Epithelial cell of esophagus (primary cell): ENCODE results near the gene NOXO1.
"Not testable (repeated sequence)": the region's sequence is repeated elsewhere in the genome, so short reads cannot be mapped to it uniquely, and the experiment has no call there.

ENCODE experiments used
- DNase-seq: peaks from one replicate; pipeline ENCODE4 v3.0.0; 2010; ENCODE audit warnings: low read depth
- H3K4me3 ChIP-seq: 2 replicates; pipeline ENCODE4 v1.5.1; 2011; ENCODE audit warnings: mild to moderate bottlenecking, low read length, control low read depth
- TF ChIP-seq, protein P1 (sequence below): IDR thresholded peaks from 2 replicates; pipeline ENCODE4 v1.5.1; 2011; ENCODE audit warnings: low read depth, mild to moderate bottlenecking, low read length, control low read depth, inconsistent platforms; ENCODE audit not compliant: insufficient read depth; ENCODE audit errors: missing control alignments

Gene NOXO1

DNA sequence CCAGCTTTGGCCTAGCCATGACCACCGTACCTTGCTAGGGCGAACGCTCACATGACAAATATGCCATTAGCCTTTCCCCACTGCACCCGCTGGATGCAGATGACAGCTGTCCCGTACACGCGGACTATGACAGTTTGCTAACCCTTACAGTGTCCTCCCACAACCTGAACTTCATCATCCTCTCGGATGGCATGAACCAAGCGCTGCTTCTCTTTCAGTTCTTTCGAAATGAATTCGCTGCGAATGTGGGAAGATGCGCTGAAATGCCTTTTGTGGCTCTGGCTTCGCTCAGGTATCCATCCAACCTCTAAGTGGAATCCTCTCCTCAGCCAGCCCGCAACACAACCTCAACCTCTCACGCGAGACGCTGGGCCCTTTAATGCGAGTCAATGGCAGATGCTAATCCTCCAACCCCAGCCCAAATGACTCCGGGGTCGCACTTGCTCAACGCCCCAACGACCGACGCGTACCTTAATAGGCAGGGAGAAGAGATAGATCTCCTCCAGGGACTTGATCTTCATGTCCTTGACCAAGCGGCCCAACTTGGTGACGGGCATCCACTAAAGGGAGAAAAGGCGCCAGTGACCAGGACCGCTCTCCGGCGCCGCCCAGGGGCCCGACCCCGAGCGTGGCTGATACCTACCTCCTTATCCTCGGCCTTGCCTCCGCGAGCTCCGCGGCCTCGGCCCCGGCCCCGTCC lies 17.3 kb downstream of the NOXO1 start:
- no peak for DNase-seq
- TF ChIP-seq, protein P1, sequence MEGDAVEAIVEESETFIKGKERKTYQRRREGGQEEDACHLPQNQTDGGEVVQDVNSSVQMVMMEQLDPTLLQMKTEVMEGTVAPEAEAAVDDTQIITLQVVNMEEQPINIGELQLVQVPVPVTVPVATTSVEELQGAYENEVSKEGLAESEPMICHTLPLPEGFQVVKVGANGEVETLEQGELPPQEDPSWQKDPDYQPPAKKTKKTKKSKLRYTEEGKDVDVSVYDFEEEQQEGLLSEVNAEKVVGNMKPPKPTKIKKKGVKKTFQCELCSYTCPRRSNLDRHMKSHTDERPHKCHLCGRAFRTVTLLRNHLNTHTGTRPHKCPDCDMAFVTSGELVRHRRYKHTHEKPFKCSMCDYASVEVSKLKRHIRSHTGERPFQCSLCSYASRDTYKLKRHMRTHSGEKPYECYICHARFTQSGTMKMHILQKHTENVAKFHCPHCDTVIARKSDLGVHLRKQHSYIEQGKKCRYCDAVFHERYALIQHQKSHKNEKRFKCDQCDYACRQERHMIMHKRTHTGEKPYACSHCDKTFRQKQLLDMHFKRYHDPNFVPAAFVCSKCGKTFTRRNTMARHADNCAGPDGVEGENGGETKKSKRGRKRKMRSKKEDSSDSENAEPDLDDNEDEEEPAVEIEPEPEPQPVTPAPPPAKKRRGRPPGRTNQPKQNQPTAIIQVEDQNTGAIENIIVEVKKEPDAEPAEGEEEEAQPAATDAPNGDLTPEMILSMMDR: no peak
- peak overlapping the region; percentile 63 for H3K4me3 ChIP-seq

DNA sequence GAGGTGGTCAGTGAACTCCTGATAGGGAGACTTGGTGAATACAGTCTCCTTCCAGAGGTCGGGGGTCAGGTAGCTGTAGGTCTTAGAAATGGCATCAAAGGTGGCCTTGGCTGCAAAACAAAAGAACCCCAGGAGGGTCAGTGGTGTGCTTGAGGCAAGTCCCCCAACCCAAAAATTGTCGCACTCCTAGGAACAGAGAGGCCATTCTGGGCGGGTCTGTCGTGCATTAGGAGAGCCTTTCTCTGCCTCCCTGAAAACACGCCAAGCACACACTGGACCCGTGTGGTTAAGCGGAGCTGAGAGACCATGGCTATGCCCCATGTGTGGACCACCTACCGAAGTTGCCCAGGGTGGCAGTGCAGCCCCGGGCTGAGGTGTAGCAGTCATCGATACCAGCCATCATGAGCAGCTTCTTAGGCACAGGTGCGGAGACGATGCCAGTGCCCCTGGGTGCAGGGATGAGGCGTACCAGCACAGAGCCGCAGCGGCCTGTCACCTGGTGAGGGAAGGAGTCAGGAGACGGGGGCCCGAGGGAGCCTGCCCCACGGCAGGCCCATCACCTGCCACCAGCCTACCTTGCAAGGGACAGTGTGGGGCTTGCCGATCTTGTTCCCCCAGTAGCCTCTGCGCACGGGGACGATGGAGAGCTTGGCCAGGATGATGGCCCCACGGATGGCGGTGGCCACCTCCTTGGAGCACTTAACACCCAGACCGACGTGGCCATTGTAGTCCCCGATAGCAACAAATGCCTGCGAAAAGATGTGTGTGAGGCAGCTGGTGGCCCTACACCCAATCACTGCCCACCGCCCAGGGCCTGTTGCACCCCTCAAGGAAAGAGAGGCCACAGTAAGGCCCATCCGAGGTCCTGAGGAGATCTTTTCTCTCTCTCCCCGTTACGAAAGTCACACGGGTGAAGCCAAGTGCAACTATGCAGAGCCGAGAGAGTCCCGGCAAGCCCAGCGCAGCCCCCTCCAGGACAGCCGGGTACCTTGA lies 18.8 kb downstream of the NOXO1 start:
- H3K4me3 ChIP-seq: peak overlapping the region; percentile 63
- DNase-seq: not testable (repeated sequence)

DNA sequence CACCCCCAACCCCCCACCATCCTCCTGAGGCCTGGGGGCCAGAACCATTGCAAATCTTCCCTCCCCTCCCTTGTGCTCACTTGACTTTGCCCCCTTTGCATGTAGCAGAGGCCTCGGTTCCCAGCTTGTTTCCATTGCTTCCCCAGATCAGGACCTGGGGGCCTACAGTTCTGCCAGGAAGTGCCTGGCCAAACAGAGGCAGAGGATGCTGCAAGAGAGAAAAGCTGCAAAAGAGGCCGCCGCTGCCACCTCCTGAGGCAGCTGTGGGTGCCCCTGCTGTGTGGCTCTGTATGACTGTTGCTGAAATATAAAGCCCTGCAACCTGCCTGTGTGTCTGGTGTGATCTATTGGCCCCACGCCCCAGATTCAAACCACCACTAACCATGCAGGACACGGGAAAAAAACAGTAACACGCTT lies 19.6 kb downstream of the NOXO1 start:
- DNase-seq: no peak
- TF ChIP-seq, protein P1: no peak
- H3K4me3 ChIP-seq: no peak overlapping the region

DNA sequence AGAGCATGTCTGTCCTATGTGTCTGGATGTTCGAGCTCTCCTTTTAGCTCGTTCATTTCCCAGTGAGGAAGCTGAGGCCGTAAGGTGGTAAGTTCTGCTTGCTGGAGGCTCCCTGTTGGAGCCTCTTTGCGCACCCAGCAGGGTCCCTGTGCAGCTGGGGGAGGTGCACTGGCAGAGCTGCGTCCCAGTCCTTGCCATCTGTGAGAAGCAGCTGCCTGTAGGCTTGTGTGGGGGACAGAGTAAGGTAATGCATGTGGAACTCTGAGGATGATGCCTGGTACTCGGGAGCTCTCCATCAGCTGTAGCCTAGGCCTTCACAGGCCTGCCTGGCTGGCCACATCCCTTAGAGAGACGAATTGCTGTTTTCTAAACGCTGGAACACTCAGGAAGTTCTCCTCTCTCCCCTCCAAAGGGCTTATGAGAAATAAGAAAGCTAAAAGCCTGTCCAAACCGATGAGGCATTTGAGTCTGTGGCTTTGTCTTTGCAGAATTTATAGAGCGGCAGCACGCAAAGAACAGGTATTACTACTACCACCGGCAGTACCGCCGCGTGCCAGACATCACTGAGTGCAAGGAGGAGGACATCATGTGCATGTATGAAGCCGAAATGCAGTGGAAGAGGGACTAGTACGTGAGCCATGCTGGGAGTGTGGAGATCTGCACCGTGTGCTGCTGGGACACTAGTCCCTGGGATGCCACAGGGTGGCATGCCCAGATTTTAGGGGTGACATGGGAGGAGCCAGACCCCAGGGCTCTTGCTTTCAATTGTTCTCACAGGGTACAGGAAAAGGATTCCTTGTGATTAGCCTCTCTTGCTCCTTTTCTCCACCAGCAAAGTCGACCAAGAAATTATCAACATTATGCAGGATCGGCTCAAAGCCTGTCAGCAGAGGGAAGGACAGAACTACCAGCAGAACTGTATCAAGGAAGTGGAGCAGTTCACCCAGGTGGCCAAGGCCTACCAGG lies 20.3 kb downstream of the NOXO1 start:
- DNase-seq: peak; percentile 69
- H3K4me3 ChIP-seq: peak overlapping the region; percentile 84

DNA sequence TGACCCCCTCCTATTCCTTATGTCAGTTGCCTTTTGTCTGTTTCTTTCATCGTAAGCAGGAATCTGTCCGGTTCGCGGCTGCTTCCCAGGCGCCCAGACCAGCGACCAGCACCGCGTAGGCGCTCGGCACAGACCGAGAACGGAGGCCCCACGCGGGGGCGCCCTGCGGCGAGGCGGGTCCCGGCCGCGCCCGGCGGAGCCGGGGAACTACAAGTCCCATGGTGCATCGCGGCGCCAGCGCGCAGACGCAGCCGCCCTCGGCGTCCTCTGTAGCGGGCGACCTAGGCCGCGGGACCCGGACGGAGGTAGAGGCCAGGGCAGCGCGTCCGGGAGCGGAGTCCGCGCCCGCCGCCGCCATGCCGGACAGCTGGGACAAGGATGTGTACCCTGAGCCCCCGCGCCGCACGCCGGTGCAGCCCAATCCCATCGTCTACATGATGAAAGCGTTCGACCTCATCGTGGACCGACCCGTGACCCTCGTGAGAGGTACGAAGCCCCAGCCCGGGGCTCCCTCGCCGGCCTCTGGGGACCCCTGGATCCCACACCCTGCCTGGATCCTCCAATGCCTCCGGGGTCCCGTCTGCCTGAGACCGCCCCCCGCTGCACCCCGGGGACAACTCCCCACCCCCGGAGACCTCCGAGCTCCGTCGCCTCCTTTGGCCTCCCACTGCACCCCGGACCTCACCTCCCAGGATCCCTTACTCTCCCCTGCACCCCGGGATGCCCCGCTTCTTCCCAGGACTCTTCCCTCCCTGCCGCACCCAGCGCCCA lies 21.8 kb downstream of the NOXO1 start, which contains the start of gene NDUFB10:
Gene NDUFB10 (plus strand): TSS at position 270 of the 771 bp plus-strand sequence. CDS start 87 bp downstream, at position 357.
- TF ChIP-seq, protein P1: peak; percentile 22
- peak; percentile 89 for DNase-seq
- H3K4me3 ChIP-seq: peak within 1 kb of the TSS; percentile 84

More for the DNA sequence above, 20.3 kb downstream of the NOXO1 start:
- TF ChIP-seq, protein P1: no peak

DNA sequence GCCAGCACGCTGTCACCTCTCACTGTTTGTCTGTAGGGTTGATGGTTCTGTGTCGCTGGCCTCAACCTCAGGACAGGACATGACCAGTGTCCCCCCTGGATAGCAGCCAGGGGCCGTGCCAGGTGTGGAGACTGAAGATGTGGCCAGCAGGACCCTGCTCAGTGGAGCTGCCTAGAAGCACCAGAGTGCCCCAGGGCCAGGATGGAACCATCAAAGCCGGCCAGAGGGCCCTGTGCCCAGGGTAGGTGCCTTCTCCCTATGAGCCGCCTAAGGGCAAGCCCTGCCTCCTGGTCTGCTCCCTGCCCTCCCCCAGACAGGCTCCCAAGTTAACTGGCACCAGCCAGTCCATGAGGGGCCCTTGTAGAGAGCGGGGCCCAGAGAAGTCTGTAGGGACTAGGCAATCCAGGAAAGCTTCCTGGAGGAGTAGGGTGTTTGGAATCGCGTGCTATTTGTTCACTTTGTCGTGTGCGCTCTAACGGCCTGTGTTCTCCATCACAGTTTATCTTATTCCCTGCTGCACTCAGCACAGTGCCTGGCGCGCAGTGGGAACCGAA lies 22.5 kb downstream of the NOXO1 start:
- no peak for DNase-seq
- H3K4me3 ChIP-seq: peak overlapping the region; percentile 18
- TF ChIP-seq, protein P1: no peak

DNA sequence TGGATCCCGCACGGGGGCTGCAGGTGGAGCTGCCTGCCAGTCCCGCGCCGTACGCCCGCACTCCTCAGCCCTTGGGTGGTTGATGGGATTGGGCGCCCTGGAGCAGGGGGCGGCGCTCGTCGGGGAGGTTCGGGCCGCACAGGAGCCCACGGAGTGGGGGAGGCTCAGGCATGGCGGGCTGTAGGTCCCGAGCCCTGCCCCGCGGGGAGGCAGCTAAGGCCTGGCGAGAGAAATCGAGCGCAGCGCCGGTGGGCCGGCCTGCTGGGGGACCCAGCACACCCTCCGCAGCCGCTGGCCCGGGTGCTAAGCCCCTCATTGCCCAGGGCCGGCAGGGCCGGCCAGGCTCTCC lies 23.2 kb downstream of the NOXO1 start:
- not testable (repeated sequence) for H3K4me3 ChIP-seq, DNase-seq

DNA sequence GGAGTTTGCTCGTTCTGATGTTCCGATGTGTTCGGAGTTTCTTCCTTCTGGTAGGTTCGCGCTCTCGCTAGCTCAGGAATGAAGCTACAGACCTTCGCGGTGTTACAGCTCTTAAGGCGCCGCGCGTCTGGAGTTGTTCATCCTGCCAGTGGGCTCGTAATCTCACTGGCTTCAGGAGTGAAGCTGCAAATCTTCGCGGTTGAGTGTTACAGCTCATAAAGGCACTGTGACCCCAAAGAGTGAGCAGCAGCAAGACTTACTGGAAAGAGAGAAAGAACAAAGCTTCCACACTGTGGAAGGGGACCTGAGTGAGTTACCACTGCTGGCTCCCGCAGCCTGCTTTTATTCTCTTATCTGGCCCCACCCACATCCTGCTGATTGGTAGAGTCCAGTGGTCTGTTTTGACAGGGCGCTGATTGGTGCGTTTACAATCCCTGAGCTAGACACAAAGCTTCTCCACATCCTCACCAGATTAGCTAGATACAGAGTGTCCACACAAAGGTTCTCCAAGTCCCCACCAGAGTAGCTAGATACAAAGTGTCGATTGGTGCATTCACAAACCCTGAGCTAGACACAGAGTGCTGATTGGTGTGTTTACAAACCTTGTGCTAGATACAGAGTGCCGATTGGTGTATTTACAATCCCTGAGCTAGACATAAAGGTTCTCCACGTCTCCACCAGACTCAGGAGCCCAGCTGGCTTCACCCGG lies 23.7 kb downstream of the NOXO1 start:
- DNase-seq, H3K4me3 ChIP-seq: not testable (repeated sequence)
